H9 (cell line): ENCODE measurements around the gene SNX22. TPM values are rescaled to one million over a fixed set of nuclear protein-coding genes. Genes with fewer than 3 reads are reported as not detected.

Experiments used
- DNase-seq: peaks from one replicate; pipeline ENCODE4 v3.0.0-alpha.2; 2017
- H2AFZ ChIP-seq: one replicate; pipeline ENCODE4 v1.6.1; 2013; ENCODE audit warnings: mild to moderate bottlenecking, low read length, control low read depth, moderate library complexity
- H2AK5ac ChIP-seq: 2 replicates; pipeline ENCODE4 v1.6.1; 2013; ENCODE audit warnings: low read length, control low read depth, mixed read lengths; ENCODE audit not compliant: insufficient read length
- H2BK120ac ChIP-seq: one replicate; pipeline ENCODE4 v1.6.1; 2013; ENCODE audit warnings: low read depth, mild to moderate bottlenecking, low read length, control low read depth, inconsistent platforms; ENCODE audit not compliant: poor library complexity, severe bottlenecking
- H2BK12ac ChIP-seq: 2 replicates; pipeline ENCODE4 v1.6.1; 2013; ENCODE audit warnings: low read length, control low read depth, mixed read lengths, low read depth; ENCODE audit not compliant: insufficient read length
- H2BK15ac ChIP-seq: 2 replicates; pipeline ENCODE4 v1.6.1; 2013; ENCODE audit warnings: low read depth, low read length, control low read depth
- H2BK20ac ChIP-seq: one replicate; pipeline ENCODE4 v1.6.1; 2013; ENCODE audit warnings: low read depth, mild to moderate bottlenecking, low read length, control low read depth, inconsistent platforms; ENCODE audit not compliant: poor library complexity, severe bottlenecking
- H2BK5ac ChIP-seq: 2 replicates; pipeline ENCODE4 v1.6.1; 2013; ENCODE audit warnings: low read length, control low read depth, mixed read lengths; ENCODE audit not compliant: insufficient read length
- H3K14ac ChIP-seq: 2 replicates; pipeline ENCODE4 v1.6.1; 2013; ENCODE audit warnings: low read length, control low read depth; ENCODE audit not compliant: insufficient read depth
- H3K18ac ChIP-seq: 2 replicates; pipeline ENCODE4 v1.6.1; 2013; ENCODE audit warnings: low read depth, mild to moderate bottlenecking, mixed read lengths, low read length, control low read depth; ENCODE audit not compliant: insufficient read length
- H3K23ac ChIP-seq: 2 replicates; pipeline ENCODE4 v1.6.1; 2013; ENCODE audit warnings: low read length, control low read depth, mixed read lengths, low read depth; ENCODE audit not compliant: insufficient read length
- H3K23me2 ChIP-seq: 2 replicates; pipeline ENCODE4 v1.6.1; 2013; ENCODE audit warnings: low read depth, mild to moderate bottlenecking, mixed read lengths, low read length, control low read depth; ENCODE audit not compliant: insufficient read length, poor library complexity, severe bottlenecking
- H3K27ac ChIP-seq: 2 replicates; pipeline ENCODE4 v1.5.1; 2013; ENCODE audit warnings: low read length, control low read depth, mixed read lengths, low read depth; ENCODE audit not compliant: insufficient read length
- H3K27me3 ChIP-seq: 2 replicates; pipeline ENCODE4 v1.6.1; 2013; ENCODE audit warnings: low read length, control low read depth, inconsistent platforms; ENCODE audit not compliant: insufficient read depth
- H3K4ac ChIP-seq: 2 replicates; pipeline ENCODE4 v1.6.1; 2013; ENCODE audit warnings: low read depth, mild to moderate bottlenecking, control low read depth, inconsistent platforms, low read length, moderate library complexity
- H3K4me1 ChIP-seq: 2 replicates; pipeline ENCODE4 v1.6.1; 2013; ENCODE audit warnings: low read length, control low read depth, inconsistent platforms; ENCODE audit not compliant: insufficient read depth
- H3K4me2 ChIP-seq: 2 replicates; pipeline ENCODE4 v1.6.1; 2013; ENCODE audit warnings: low read length, control low read depth, mixed read lengths; ENCODE audit not compliant: insufficient read length, insufficient read depth
- H3K56ac ChIP-seq: 2 replicates; pipeline ENCODE4 v1.6.1; 2013; ENCODE audit warnings: low read depth, mild to moderate bottlenecking, mixed read lengths, low read length, control low read depth; ENCODE audit not compliant: insufficient read length
- H3K79me1 ChIP-seq: 2 replicates; pipeline ENCODE4 v1.6.1; 2013; ENCODE audit warnings: low read depth, mild to moderate bottlenecking, moderate library complexity, low read length, control low read depth, inconsistent platforms; ENCODE audit not compliant: insufficient read depth, poor library complexity, severe bottlenecking
- H3K79me2 ChIP-seq: 2 replicates; pipeline ENCODE4 v1.6.1; 2013; ENCODE audit warnings: low read length, control low read depth, inconsistent platforms; ENCODE audit not compliant: insufficient read depth
- H3K9ac ChIP-seq: 2 replicates; pipeline ENCODE4 v1.6.1; 2013; ENCODE audit warnings: low read length, control low read depth, mixed read lengths; ENCODE audit not compliant: insufficient read length; ENCODE audit errors: extremely low read depth
- H3K9me3 ChIP-seq: one replicate; pipeline ENCODE4 v1.6.1; 2013; ENCODE audit warnings: low read depth, low read length, inconsistent platforms; ENCODE audit not compliant: control insufficient read depth
- H3T11ph ChIP-seq: one replicate; pipeline ENCODE4 v1.6.1; 2013; ENCODE audit warnings: mild to moderate bottlenecking, low read length, control low read depth, inconsistent platforms
- H4K20me1 ChIP-seq: one replicate; pipeline ENCODE4 v1.6.1; 2013; ENCODE audit not compliant: control insufficient read depth, insufficient read length, insufficient read depth
- H4K5ac ChIP-seq: 2 replicates; pipeline ENCODE4 v1.6.1; 2013; ENCODE audit warnings: low read depth, mild to moderate bottlenecking, mixed read lengths, low read length, control low read depth; ENCODE audit not compliant: insufficient read length
- H4K8ac ChIP-seq: replicated peaks from 2 replicates; pipeline ENCODE4 v1.6.1; 2013; ENCODE audit warnings: low read length, control low read depth, mixed read lengths, low read depth; ENCODE audit not compliant: insufficient read length
- H4K91ac ChIP-seq: 2 replicates; pipeline ENCODE4 v1.6.1; 2013; ENCODE audit warnings: low read depth, mild to moderate bottlenecking, moderate library complexity, mixed read lengths, low read length, control low read depth; ENCODE audit not compliant: insufficient read length
- H3K27ac Mint-ChIP-seq, 3 experiments: 2 replicates in 2 of 3; 3 replicates in 1 of 3; pipeline ENCODE4 v1.8.0; 2020 to 2021; ENCODE audit warnings: mixed read lengths in 3 of 3, mild to moderate bottlenecking in 1 of 3, moderate library complexity in 1 of 3
- H3K27me3 Mint-ChIP-seq: 2 replicates; pipeline ENCODE4 v1.8.0; 2021; ENCODE audit warnings: low read depth, mild to moderate bottlenecking, moderate library complexity, mixed read lengths
- H3K36me3 Mint-ChIP-seq, 3 experiments: 2 replicates in 2 of 3; 3 replicates in 1 of 3; pipeline ENCODE4 v1.8.0; 2020 to 2021; ENCODE audit warnings: low read depth in 3 of 3, mixed read lengths in 3 of 3; ENCODE audit not compliant: insufficient read depth in 1 of 3
- H3K4me1 Mint-ChIP-seq, 2 experiments: 2 replicates each; pipeline ENCODE4 v1.8.0; 2020; ENCODE audit warnings: mixed read lengths in 2 of 2
- H3K4me3 Mint-ChIP-seq, 2 experiments: 2 replicates in 1 of 2; 3 replicates in 1 of 2; pipeline ENCODE4 v1.8.0; 2020 to 2021; ENCODE audit warnings: mild to moderate bottlenecking in 2 of 2, mixed read lengths in 2 of 2, moderate library complexity in 1 of 2
- H3K9me3 Mint-ChIP-seq, 2 experiments: 2 replicates in 1 of 2; 3 replicates in 1 of 2; pipeline ENCODE4 v1.8.0; 2020; ENCODE audit warnings: mild to moderate bottlenecking in 2 of 2, mixed read lengths in 2 of 2, moderate library complexity in 1 of 2
- CTCF ChIP-seq: fragments of 200-600 bp; sonication (generic); conservative IDR thresholded peaks from 3 replicates; pipeline ENCODE4 v1.8.0; 2021; ENCODE audit warnings: antibody characterized with exemption, mild to moderate bottlenecking
- WGBS: extraction: QIAGEN DNeasy Blood & Tissue Kit; methylation state at CpG from one replicate; pipeline ENCODE4 v1.1.7; 2013; ENCODE audit warnings: missing lambda C conversion rate, low lambda C conversion rate, mixed read lengths; ENCODE audit not compliant: insufficient read length; ENCODE audit errors: extremely low coverage; 5-methylcytosine and 5-hydroxymethylcytosine counted together
- total RNA-seq: library from RNA; stranded (reverse); gene quantifications from 2 replicates; pipeline ENCODE4 v1.2.1, GENCODE V29; 2021

Gene SNX22
- total RNA-seq, 1 experiment from 2014 or later: 4.8 TPM

- Histone ChIP-seq H3K79me2 (no peaks in the 10 kb centered on the region), H3T11ph (no peak overlapping the region), H3K23ac (no peak overlapping the region), H2BK120ac (no peak overlapping the region), H2BK5ac (no peak overlapping the region), H3K4ac (no peak overlapping the region), H3K4me2 (no peak overlapping the region), H2AK5ac (no peak overlapping the region), H3K79me1 (no peaks in the 10 kb centered on the region), H4K91ac (no peak overlapping the region), H2BK12ac (no peak overlapping the region), H3K9me3 (no peaks in the 10 kb centered on the region), H2BK20ac (no peak overlapping the region), H3K27me3 (no peaks in the 10 kb centered on the region), H4K20me1 (no peaks in the 10 kb centered on the region), H2BK15ac (no peak overlapping the region), H4K8ac (no peak overlapping the region), H3K27ac (no peak overlapping the region), H3K4me1 (no peaks in the 10 kb centered on the region), H3K9ac (no peak overlapping the region), H4K5ac (no peak overlapping the region), H3K23me2 (no peaks in the 10 kb centered on the region), H3K18ac (no peak overlapping the region), H3K56ac (no peak overlapping the region), H2AFZ (no peak overlapping the region), H3K14ac (no peak overlapping the region)
- H3K27ac Mint-ChIP-seq: peak overlapping the region in 1 of 3 experiments; percentile 92; a peak in 2 of 7 replicates
- H3K9me3 Mint-ChIP-seq: no peaks in the 10 kb centered on the region
- H3K4me3 Mint-ChIP-seq: no peak overlapping the region
- WGBS: no CpG with 5 or more reads among the region's 8 CpGs
- peaks cover 0 to 4% of the 10 kb centered on the region in 2 experiments; a peak in 2 of 4 replicates for H3K4me1 Mint-ChIP-seq
- DNase-seq: no peak
- peaks cover 0 to 5% (median 0%) of the 10 kb centered on the region in 3 experiments; a peak in 3 of 7 replicates for H3K36me3 Mint-ChIP-seq
- no peak for TF ChIP-seq CTCF
- no peaks in the 10 kb centered on the region for H3K27me3 Mint-ChIP-seq
These were observed 7.4 kb upstream of the SNX22 start for GRCh38 chr15:64144192-64144564.
